ENCODE measurements around the gene HES3. TPM values are rescaled to one million over a fixed set of nuclear protein-coding genes. Genes with fewer than 3 reads are reported as not detected.

HES3 gene
- total RNA-seq, 1 experiment from 2014 or later, result not detected

GRCh38 chr1:6208723-6209660 lies 35.0 kb upstream of the HES3 start:
- no peaks in the 10 kb centered on the region for H3K27me3 ChIP-seq (ENCODE audit: insufficient read depth, low read length)
- H3K79me2 ChIP-seq (ENCODE audit: insufficient read depth, low read length), result peaks cover 24% of the 10 kb centered on the region
- DNase-seq (ENCODE audit: low read depth, low spot score) (no peak), ATAC-seq (no peak)
- no peak for TF ChIP-seq ZNF274 (IDR thresholded peaks at IDR 0.05; ENCODE audit: low read depth, low read length)
- TF ChIP-seq, protein P1, sequence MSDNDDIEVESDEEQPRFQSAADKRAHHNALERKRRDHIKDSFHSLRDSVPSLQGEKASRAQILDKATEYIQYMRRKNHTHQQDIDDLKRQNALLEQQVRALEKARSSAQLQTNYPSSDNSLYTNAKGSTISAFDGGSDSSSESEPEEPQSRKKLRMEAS (IDR thresholded peaks at IDR 0.05), result no peak
- TF ChIP-seq EZH2phosphoT487 (IDR thresholded peaks at IDR 0.05; ENCODE audit: borderline replicate concordance), result no peak
- TF ChIP-seq EGR1 (IDR thresholded peaks at IDR 0.05; ENCODE audit: low read depth), result no peak
- no peak for TF ChIP-seq SP1 (IDR thresholded peaks at IDR 0.05; ENCODE audit: low read depth)
- no peak for TF ChIP-seq SRF (IDR thresholded peaks at IDR 0.05; ENCODE audit: low read depth)
- no peak for TF ChIP-seq ATF3 (IDR thresholded peaks at IDR 0.05)
- TF ChIP-seq FOSL1 (IDR thresholded peaks at IDR 0.05; ENCODE audit: low read depth), result no peak
- TF ChIP-seq TCF7L2 (IDR thresholded peaks at IDR 0.05; ENCODE audit: borderline replicate concordance, extremely low read depth, insufficient read depth, insufficient read length), result no peak
- no peak for TF ChIP-seq RAD21 (IDR thresholded peaks at IDR 0.05; ENCODE audit: low read depth)
- TF ChIP-seq SIN3A (IDR thresholded peaks at IDR 0.05; ENCODE audit: low read depth), result no peak
- H3K9me2 ChIP-seq (ENCODE audit: insufficient read depth), result no peaks in the 10 kb centered on the region
- POLR2A ChIA-PET, result no interaction called here
- no peak overlapping the region for H3K4me3 ChIP-seq (replicated peaks in 1 of 2; ENCODE audit: low read depth in 1 of 2, low read length in 2 of 2)
- no peak overlapping the region for H2AFZ ChIP-seq (ENCODE audit: low read depth, low read length, poor library complexity, severe bottlenecking)
- BruUV-seq (replicated peaks), result no TSS peak
- RAD21 ChIA-PET (ENCODE audit: low non-redundant PET in 1 of 2, low total read pairs in 2 of 2, uncharacterized antibody in 2 of 2, unreplicated experiment in 2 of 2), result no interaction called here
- CTCF ChIA-PET, result no interaction called here
- peaks cover 7 to 24% of the 10 kb centered on the region in 2 experiments for H3K4me1 ChIP-seq (ENCODE audit: control insufficient read depth in 1 of 2, insufficient read depth in 2 of 2, low read length in 2 of 2)
- H3K27ac ChIP-seq (ENCODE audit: low read depth, low read length), result no peak overlapping the region
- H3K9ac ChIP-seq (ENCODE audit: low read length), result no peak overlapping the region
- H3K9me3 ChIP-seq (ENCODE audit: control insufficient read depth in 1 of 2, insufficient read depth in 1 of 2, low read depth in 1 of 2, low read length in 2 of 2), result no peaks in the 10 kb centered on the region
- peaks cover 0 to 27% of the 10 kb centered on the region in 2 experiments; a peak in 2 of 4 replicates for H3K36me3 ChIP-seq (ENCODE audit: control insufficient read depth in 1 of 2, insufficient read depth in 2 of 2, low read length in 2 of 2)
- H4K20me1 ChIP-seq (ENCODE audit: insufficient read depth), result no peaks in the 10 kb centered on the region
- H3K4me2 ChIP-seq (ENCODE audit: low read length), result no peak overlapping the region
- intact Hi-C loops (cut with micrococcal nuclease), result no loop called here
